ENCODE results near the gene MINAR1. TPM values are rescaled to one million over a fixed set of nuclear protein-coding genes. Genes with fewer than 3 reads are reported as not detected.
"Not testable (repeated sequence)": the region's sequence is repeated elsewhere in the genome, so short reads cannot be mapped to it uniquely, and the experiment has no call there.

MINAR1 gene
- 0.17 and 0.60 TPM in 2 replicates for total RNA-seq

- no peak for DNase-seq (ENCODE audit: low read depth)
Observed at GRCh38 chr15:79431636-79432344, at the start of gene MINAR1. TSS of gene MINAR1 (plus strand) at chr15:79432336. CDS start at chr15:79456148, 23,812 bp downstream.

GRCh38 chr15:79394231-79394630 lies 37.9 kb upstream of the MINAR1 start:
- DNase-seq (ENCODE audit: low read depth) = no peak

GRCh38 chr15:79396850-79397249 lies 35.3 kb upstream of the MINAR1 start:
- DNase-seq (ENCODE audit: low read depth) = no peak

GRCh38 chr15:79397269-79397910 lies 34.7 kb upstream of the MINAR1 start:
- DNase-seq (ENCODE audit: low read depth) = no peak

- no peak for DNase-seq (ENCODE audit: low read depth)
Observed at GRCh38 chr15:79399606-79400005, 32.5 kb upstream of the MINAR1 start.

GRCh38 chr15:79400650-79401049 lies 31.5 kb upstream of the MINAR1 start:
- DNase-seq (ENCODE audit: low read depth) = no peak

- no peak for DNase-seq (ENCODE audit: low read depth)
Observed at GRCh38 chr15:79401301-79401700, 30.8 kb upstream of the MINAR1 start.

- DNase-seq (ENCODE audit: low read depth) = no peak
Observed at GRCh38 chr15:79402136-79402535, 30.0 kb upstream of the MINAR1 start.

GRCh38 chr15:79403501-79403900 lies 28.6 kb upstream of the MINAR1 start:
- no peak for DNase-seq (ENCODE audit: low read depth)

GRCh38 chr15:79406210-79406609 lies 25.9 kb upstream of the MINAR1 start:
- no peak for DNase-seq (ENCODE audit: low read depth)

GRCh38 chr15:79408041-79408440 lies 24.1 kb upstream of the MINAR1 start:
- DNase-seq (ENCODE audit: low read depth) = no peak

GRCh38 chr15:79410237-79410636 lies 21.9 kb upstream of the MINAR1 start:
- DNase-seq (ENCODE audit: low read depth) = no peak

GRCh38 chr15:79412010-79412409 lies 20.1 kb upstream of the MINAR1 start:
- no peak for DNase-seq (ENCODE audit: low read depth)

GRCh38 chr15:79412429-79412828 lies 19.7 kb upstream of the MINAR1 start:
- DNase-seq (ENCODE audit: low read depth) = no peak

- DNase-seq (ENCODE audit: low read depth) = no peak
Observed at GRCh38 chr15:79416876-79417275, 15.3 kb upstream of the MINAR1 start.

- no peak for DNase-seq (ENCODE audit: low read depth)
Observed at GRCh38 chr15:79418693-79419279, 13.3 kb upstream of the MINAR1 start.

GRCh38 chr15:79425591-79426295 lies 6.4 kb upstream of the MINAR1 start:
- DNase-seq (ENCODE audit: low read depth) = no peak

- not testable (repeated sequence) for DNase-seq (ENCODE audit: low read depth)
Observed at GRCh38 chr15:79426899-79427298, 5.2 kb upstream of the MINAR1 start.

GRCh38 chr15:79427781-79428598 lies 4.1 kb upstream of the MINAR1 start:
- no peak for DNase-seq (ENCODE audit: low read depth)

GRCh38 chr15:79430901-79431635 lies 1.1 kb upstream of the MINAR1 start:
- no peak for DNase-seq (ENCODE audit: low read depth)

Data from renal cortical epithelial cell (primary cell).